KBM-7 (cell line): ENCODE data around the gene SRSF3.
"Not testable (repeated sequence)": the region's sequence is repeated elsewhere in the genome, so short reads cannot be mapped to it uniquely, and the experiment has no call there.

Experiments
- DNase-seq: peaks from one replicate; pipeline ENCODE4 v3.0.0-alpha.2; 2015
- in situ Hi-C: fragments of 300-500 bp; cut with MboI; formaldehyde crosslinking; loops from 2 replicates; pipeline ENCODE4 v1.14.3; 2020; ENCODE audit warnings: low sequenced_read_pairs, low pct_unique_long_range_greater_than_20kb, mixed read lengths

Gene SRSF3

GRCh38 chr6:36600564-36601146, 6.5 kb downstream of the SRSF3 start:
- in situ Hi-C loops: no loop called here
- no peak for DNase-seq

GRCh38 chr6:36601818-36602217, 7.7 kb downstream of the SRSF3 start:
- in situ Hi-C loops, DNase-seq: not testable (repeated sequence)

DNA sequence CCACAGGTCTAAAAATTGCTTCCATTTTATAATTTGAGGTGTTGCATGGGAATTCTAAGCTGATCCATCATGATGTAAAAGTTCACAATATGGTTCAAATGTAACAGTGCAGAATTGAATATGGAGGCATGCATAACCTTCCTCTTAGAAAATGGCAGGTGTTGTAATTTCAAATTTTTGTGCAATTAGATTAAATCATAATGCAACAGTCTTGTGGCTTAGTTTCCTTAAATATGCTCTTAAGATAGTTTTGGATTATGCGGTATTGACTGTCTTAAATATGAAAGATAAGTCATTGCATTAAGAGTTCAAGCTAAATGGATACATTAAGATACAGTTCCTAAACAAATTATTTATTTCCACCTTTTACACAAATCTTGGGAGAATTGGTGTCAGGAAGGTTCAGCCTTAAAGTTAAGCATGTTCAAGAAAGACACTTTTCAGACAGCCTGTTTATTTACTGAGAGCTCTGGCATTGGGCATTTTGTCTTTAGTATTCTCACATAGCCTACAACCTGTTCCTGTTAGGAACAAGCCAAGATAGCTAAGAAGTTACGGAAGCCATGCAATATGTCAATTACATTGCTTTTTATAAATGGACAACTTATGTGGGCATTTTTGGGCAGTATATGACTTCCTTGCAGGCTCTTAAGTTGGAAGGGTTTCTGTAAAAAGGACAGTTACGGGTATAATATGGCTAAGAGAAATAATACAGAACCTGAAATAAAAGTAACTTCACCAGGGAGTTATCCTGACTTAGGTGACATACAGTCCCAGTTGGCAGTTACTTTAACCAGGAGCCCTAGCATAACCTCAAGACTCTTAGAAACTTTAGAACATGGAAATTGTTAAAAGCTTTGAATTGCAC, 9.3 kb downstream of the SRSF3 start:
- in situ Hi-C loops: no loop called here
- DNase-seq: no peak

GRCh38 chr6:36604090-36605060, 10.2 kb downstream of the SRSF3 start:
- no peak for DNase-seq
- in situ Hi-C loops: no loop called here

DNA sequence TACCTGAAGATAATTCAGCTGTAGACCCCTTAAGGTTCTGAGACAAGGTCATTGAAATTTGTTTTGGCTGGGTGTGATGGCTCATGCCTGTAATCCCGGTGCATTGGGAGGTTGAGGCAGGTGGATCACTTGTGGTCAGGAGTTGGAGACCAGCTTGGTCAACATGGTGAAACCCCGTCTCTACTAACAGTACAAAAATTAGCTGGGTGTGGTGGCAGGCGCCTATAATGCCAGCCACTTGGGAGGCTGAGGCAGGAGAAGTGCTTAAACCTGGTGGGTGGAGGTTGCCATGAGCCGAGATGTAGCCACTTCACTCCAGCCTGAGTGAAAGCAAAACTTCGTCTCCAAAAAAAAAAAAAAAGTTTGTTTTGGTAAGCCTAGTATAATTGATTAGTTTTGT, 11.0 kb downstream of the SRSF3 start:
- in situ Hi-C loops: no loop called here

DNA sequence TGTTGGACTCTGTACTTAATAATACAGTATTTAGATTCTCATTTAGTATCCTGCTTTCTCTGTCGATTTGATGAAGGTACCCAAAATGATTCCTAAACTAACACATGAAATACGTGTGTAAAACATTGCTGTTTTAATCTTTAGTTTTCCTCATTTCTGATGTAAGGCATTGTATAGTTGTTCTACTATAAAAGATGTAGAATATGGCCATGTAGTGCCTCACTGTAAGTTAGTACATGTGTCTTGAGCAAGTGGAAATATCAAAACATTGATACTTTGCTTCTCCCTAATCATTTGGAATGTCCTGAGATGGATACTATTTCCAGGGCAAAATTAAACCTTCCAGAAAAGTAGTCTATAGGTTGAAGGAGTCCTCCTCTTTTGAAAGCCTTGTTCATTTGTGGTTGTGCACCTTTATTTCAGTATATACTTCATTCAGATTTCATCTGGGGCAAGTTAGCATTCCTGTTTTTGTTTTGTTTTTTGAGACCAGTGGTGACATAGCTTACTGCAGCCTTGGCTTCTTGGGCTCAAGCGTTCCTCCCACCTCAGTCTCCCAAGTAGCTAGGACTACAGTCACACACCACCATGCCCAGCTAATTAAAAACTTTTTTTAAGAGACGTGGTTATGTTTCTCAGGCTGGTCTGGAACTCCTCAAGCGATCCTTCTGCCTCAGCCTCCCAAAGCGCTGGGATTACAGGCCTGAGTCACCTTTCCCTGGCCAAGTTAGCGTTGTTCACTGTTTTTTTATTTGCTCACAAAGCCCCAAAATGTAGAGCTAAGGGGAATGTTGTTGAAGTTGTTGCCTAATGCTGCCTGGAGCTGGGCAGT, 11.6 kb downstream of the SRSF3 start:
- in situ Hi-C loops: no loop called here
- no peak for DNase-seq

More for the DNA sequence above, 11.0 kb downstream of the SRSF3 start:
- no peak for DNase-seq

GRCh38 chr6:36607305-36607682, 13.1 kb downstream of the SRSF3 start:
- in situ Hi-C loops, DNase-seq: not testable (repeated sequence)

- DNase-seq: no peak
- in situ Hi-C loops: no loop called here
Observed at GRCh38 chr6:36607683-36608386, 13.7 kb downstream of the SRSF3 start.

- no peak for DNase-seq
- in situ Hi-C loops: no loop called here
Observed at GRCh38 chr6:36608788-36609563, 14.8 kb downstream of the SRSF3 start.

GRCh38 chr6:36609582-36609981, 15.4 kb downstream of the SRSF3 start:
- DNase-seq: no peak
- in situ Hi-C loops: no loop called here

GRCh38 chr6:36610041-36610955, 16.1 kb downstream of the SRSF3 start:
- no peak for DNase-seq
- in situ Hi-C loops: no loop called here

DNA sequence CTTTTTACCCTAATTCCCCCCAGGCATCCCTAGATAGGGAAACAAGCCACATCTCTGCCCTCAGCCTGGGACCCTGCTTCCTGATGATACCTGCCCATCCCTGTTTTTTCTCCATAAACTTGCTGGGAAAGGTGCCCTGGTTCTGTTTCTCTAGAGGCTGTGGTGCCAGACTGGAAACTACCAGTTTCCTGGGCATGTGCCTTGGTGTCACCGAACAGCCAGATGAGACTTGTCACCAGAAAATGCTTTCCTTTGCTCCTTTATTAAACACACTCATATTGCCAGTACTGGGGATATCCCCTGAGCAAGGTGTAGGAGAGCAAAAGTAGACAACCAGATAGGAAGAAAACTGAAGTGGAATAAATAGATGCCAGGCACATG, 16.8 kb downstream of the SRSF3 start:
- in situ Hi-C loops: no loop called here
- no peak for DNase-seq

DNA sequence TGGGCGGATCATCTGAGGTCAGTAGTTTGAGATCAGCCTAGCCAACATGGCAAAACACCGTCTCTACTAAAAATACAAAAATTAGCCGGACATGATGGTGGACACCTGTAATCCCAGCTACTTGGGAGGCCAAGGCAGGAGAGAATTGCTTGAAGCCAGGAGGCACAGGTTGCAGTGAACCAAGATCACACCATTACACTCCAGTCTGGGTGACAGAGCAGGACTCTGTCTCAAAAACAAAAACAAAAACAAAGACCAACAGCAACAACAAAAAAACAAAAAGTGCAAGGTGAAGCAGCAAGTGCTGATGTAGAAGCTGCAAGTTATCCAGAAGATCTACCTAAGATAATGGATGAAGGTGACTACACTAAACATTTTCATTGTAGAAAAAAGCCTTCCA, 17.5 kb downstream of the SRSF3 start:
- in situ Hi-C loops, DNase-seq: not testable (repeated sequence)

DNA sequence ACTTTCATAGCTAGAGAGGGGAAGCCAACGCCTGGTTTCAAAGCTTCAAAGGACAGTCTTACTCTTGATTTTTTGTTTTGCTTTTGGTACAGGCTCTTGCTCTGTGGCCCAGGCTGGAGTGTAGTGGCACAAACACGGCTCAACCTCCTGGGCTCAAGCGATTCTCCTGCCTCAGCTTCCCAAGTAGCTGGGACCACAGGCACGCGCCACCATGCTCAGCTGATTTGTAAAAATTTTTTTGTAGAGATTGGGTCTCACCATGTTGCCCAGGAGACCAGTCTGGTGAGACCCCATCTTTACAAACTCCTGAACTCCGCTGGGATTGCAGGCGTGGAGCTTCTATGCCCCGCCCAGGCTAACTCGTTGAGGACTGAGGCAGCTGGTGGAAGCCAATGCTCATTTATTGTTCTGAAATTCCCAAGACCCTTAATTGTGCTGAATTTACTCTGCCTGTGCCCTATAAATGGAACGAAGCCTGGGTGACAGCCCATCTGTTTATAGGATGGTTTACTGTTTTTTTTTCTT, 18.0 kb downstream of the SRSF3 start:
- in situ Hi-C loops: no loop called here

DNA sequence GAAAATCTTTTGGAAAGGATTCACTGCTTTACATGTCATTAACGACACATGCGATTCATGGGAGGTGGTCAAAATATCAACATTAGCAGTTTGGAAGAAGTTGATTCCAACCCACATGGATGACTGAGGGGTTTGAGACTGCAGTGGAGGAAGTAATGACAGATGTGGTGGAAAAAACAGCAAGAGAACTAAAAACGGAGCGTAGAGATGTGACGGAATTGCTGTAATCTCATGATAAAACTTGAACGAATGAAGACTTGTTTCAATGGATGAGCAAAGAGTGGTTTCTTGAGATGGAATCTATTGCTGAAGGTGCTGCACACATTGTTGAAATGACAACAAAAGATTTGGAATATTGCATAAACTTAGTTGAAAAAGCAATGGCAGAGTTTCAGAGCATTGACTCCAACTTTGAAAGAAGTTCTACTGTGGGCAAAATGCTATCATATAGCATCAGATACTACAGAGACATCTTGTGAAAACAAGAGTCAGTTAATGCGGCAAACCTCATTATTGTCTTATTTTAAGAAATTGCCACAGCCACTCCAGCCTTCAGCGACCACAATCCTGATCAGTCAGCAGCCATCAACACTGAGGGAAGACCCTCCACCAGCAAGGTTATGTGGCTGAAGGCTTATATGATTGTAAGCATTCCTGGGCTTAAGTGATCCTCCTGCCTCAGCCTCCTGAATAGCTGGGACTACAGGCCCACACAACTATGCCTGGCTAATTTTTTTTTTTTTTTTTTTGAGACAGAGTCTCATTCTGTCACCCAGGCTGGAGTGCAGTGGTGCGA, 19.2 kb downstream of the SRSF3 start:
- no peak for DNase-seq
- in situ Hi-C loops: no loop called here

More for the DNA sequence above, 18.0 kb downstream of the SRSF3 start:
- DNase-seq: no peak
